Endometrial microvascular endothelial cells (primary cell): Measurements from ENCODE around the gene ERO1B. TPM values are rescaled to one million over a fixed set of nuclear protein-coding genes. Genes with fewer than 3 reads are reported as not detected.
"Not testable (repeated sequence)": the region's sequence is repeated elsewhere in the genome, so short reads cannot be mapped to it uniquely, and the experiment has no call there.

Experiments
- in situ Hi-C: cut with HindIII; loops from 2 replicates; pipeline ENCODE4 v1.10.0; 2017; ENCODE audit warnings: low sequenced_read_pairs, low pct_unique_long_range_greater_than_20kb; ENCODE audit errors: inconsistent ontology term
- total RNA-seq: library from RNA; depleted of rRNA; stranded (reverse); fragments of >200 nt; gene quantifications from one replicate; pipeline ENCODE4 v1.2.3, GENCODE V29; 2015; ENCODE audit errors: inconsistent ontology term

ERO1B gene
- total RNA-seq, 1 donor from 2014 or later, result 0.65 TPM

DNA sequence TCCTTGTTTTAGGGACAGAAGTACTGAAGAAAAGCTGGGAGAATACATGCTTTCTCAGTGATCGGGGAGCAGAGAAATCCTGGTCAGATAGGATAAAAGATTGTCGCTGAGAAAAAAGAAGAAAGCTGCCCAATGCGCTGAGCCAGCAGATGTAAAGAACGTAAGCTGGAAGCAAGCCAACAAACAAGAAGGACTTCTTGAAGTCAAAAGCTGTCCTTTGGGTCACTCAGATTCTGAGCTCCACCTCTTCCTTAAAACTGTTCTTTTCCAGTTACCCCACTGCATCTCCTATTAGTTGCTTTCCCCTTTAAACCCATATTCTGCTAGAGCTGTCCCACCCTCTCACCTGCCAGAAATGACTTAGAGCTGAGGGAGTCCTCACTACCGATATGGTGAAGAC, 74.6 kb downstream of the ERO1B start:
- in situ Hi-C loops, result no loop called here

DNA sequence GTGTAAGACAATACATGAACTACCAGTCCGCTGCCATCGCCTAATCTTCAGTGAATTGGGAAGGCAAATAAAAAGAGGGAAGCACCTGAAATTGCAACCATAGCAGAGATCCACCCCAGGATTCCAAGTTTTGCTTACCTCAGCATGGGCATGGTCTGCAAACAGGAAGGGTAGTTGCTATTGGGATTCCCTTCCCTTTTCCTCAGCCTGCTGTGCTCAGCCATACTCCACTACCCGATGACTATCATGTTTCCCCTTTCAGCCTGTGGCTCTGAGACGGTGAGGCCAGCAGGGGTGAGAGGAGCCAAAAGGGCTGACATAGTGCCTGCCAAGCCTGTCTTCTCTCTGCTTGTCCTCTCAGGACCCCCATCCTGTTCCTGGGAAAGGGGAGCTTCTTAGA, 75.2 kb downstream of the ERO1B start:
- in situ Hi-C loops, result no loop called here

- in situ Hi-C loops, result no loop called here
Observed at GRCh38 chr1:236204656-236205055, 77.1 kb downstream of the ERO1B start.

DNA sequence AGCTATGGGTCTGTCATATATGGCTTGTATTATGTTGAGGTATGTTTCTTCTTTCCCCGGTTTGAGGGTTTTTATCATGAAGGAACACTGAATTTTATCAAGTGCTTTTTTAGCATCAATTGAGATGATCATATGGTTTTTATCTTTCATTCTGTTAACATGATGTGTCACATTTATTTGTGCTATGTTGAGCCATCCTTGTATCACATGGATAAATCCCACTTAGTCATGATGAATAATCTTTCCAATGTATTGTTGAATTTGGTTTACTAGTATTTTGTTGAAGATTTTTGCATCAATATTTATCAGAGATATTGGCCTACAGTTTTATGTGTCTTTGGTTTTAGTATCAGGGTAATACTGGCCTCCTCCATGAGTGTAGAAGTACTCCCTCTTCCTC, 77.7 kb downstream of the ERO1B start:
- in situ Hi-C loops, result no loop called here

- in situ Hi-C loops, result no loop called here
Observed at GRCh38 chr1:236201786-236202185, 80.0 kb downstream of the ERO1B start.

DNA sequence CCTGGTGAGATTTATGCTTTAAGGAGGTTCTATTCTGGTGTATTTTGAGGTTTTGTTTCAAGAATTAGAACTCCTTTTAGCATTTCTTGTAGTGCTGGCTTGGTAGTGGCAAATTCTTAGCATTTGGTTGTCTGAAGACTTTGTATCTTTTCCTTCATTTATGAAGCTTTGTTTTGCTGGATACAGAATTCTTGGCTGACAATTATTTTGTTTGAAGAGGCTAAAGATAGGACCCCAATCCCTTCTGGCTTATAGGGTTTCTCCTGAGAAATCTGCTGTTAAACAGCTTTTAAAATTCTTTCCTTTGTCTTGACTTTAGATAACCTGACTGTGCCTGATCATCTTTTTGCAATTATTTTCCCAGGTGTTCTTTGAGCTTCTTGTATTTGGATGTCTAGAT, 80.8 kb downstream of the ERO1B start:
- in situ Hi-C loops, result no loop called here

GRCh38 chr1:236193184-236193583, 88.6 kb downstream of the ERO1B start:
- in situ Hi-C loops, result no loop called here

DNA sequence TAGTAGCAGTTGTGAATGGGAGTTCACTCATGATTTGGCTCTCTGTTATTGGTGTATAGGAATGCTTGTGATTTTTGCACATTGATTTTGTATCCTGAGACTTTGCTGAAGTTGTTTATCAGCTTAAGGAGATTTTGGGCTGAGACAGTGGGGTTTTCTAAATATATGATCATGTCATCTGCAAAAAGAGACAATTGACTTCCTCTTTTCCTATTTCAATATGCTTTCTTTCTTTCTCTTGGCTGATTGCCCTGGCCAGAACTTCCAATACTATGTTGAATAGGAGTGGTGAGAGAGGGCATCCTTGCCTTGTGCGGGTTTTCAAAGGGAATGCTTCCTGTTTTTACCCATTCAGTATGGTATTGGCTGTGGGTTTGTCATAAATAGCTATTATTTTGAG, 93.7 kb downstream of the ERO1B start:
- in situ Hi-C loops, result not testable (repeated sequence)

- in situ Hi-C loops, result not testable (repeated sequence)
Observed at GRCh38 chr1:236186471-236186870, 95.3 kb downstream of the ERO1B start.

DNA sequence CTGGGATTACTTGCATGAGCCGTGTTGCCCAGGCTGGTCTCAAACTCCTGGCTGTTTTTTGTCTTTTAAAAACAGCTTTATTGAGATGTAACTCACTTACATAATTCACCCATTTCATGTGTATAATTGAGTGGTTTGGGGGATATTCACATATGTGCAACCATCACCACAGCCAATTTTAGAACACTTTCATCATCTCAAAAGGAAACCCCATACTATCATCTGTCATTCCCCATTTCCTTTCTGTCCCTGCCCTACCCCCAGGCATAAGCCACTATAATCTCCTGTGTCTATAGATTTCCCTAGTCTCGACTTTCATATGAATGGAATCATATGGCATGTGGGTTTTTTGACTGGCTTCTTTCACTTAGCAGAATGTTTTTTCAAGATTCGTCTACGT, 96.1 kb downstream of the ERO1B start:
- in situ Hi-C loops, result no loop called here

DNA sequence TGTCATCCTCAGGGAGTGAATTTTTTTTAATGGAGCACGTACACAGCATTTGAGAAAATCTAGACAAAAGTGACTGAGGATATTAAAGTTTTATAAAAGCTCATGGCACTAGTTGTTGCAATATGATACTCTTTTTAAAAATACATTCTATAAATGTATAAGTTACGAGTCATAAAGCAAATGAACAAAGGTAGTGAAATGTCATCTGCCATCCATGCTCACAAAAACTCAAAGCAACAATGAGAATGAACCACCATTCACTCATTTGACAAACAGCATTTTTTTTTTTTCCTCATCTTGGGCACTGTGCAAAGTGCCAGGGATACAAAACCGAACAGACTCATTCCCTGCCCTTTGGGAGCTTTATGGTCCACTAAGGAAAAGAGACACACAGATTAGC, 100.7 kb downstream of the ERO1B start:
- in situ Hi-C loops, result no loop called here

DNA sequence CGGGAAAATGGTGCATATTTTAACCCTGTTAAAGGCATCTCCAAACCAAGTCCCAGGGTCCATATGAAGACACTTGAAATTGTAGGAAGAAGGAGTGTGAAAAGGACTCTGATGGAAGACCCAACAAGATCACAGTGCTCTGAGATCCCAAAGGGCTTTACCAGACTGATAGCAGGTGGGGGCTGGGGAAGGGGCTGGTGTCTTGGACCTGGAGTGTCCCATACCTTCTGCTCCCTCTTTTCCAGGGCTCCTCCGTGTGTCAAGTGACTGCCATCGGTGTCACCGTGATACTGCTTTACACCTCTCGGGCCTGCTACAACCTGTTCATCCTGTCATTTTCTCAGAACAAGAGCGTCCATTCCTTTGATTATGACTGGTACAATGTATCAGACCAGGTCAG, 102.1 kb downstream of the ERO1B start:
- in situ Hi-C loops, result no loop called here

DNA sequence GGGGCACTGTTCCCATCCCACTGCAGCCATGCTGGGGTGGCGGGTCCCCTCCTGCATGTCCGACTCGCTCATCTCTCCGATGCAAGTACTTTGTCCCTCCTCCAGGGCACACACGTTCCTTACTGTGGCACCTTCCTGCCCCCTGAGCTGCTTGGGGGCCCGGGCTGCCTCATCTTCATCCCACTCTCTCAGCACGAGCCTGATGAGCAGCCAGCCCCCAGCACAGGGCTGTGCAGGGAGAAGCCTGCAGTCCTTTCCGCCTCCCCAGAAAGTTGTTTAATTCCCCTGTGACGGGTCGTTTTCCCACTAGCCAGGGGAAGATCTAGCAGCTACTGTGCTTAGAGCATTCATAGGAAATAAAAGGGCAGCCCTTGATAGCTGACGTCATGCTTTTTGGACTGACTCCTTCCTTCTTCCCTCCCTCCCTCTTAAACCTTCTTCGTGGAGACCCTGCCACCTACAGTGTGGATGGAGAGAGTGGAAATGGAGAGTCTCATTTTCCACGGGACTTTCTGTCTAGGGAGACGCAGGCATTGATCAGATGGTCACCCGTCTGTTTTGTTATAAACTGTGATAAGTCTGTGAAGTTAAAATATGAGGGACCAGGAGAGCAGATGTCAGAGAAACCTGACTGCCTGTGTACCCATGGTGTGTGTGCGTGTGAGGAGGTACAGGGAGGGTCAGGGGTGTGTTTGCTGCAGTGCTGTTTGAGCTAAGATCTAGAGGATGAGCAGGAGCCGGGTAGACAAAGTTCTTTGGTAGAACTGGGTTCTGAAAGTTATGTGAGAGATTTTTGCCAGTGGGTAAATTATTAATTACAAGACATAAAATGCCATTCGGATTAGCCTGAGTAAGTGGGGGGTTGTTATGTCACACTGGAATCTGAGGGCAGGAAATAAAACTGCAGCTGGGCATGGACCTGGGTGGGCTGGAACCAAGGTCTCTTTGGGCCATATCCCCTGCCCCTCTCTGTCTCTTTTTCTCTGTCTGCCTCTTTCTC, 105.1 kb downstream of the ERO1B start:
- in situ Hi-C loops, result no loop called here

DNA sequence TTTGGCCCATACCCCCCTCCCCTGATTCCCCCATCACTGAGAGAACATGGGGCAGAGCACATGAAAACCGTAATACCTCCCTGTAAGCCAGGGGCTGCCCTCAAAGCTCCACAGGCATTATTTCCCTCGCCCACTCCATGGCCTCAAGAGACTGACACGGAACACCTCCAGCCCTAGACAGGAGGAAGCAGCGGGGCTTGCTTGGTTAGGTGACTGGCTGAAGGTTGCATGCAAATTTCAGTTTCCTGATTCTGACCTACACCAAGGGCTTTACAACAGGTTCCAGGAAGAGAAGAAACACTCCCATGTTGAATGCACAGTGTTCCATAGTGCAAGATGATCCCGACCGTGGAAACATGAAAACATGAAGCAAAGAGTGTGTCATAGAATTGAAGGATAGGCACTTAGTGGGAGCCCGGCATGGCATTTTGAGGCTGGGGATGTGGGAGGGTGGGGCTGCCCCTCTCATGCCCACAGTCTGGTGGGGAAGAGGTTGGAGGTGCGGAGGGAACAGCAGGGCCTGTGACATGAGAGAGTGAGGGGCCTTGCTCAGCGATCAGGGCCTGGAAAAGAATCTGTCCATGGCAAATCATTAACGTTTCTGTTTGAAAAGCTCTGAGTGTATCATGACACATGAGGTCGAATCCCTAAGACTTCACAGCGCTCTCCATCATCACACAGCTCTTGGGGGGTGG, 106.0 kb downstream of the ERO1B start:
- in situ Hi-C loops, result no loop called here

GRCh38 chr1:236173174-236173767, 108.5 kb downstream of the ERO1B start:
- in situ Hi-C loops, result no loop called here

GRCh38 chr1:236172041-236172579, 109.6 kb downstream of the ERO1B start:
- in situ Hi-C loops, result no loop called here

DNA sequence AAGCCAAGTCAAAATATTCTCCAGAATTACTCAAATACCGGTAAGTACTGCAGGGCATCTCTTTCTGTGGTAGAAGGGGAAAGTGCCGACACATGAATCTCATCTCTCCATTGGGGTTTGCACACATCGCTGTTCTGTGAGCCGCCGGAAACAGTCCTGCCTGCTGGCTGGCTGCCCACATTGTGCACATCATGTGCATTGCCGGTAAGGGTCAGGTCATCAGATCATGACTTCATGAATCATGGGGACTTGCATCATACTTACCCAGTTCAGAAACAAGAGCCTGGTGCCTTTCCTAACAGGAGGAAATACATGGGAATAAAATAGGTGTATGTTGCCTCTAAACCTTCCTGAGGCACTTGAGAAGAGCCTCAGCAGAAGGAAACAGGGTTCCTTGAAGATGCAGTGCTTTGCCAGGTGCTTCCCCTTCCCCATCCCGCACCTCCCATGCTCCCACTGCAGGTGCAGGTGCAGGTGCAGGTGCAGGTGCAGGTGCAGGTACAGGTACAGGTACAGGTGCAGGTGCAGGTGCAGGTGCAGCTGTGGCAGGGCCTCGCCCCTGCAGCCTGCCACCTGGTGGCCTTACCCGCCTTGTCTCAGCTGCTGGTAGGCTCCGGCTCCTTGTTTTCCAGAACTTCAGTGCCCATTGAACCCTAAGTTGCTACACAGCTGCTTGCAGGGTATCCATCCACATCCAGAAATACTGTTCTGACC, 112.9 kb downstream of the ERO1B start:
- in situ Hi-C loops, result no loop called here

DNA sequence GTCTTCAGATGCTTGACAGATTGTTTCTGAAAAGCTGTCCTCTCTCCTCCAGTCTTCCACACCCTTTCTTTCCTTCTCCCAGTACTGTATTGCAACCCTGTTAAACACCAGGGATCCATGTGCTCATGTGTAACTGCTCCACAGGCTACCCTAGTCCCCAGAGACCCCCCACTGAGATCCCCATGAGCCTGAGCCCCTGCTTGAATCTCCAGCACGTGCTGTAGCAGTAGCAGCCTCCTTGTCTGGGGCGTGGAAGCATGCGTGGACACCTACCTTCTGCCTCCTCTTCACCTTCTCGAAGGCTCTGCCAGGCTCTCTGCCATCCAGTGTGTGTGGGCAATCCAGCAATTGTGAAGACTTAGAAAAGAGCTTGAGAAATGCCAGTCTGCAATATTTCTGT, 114.2 kb downstream of the ERO1B start:
- in situ Hi-C loops, result no loop called here

DNA sequence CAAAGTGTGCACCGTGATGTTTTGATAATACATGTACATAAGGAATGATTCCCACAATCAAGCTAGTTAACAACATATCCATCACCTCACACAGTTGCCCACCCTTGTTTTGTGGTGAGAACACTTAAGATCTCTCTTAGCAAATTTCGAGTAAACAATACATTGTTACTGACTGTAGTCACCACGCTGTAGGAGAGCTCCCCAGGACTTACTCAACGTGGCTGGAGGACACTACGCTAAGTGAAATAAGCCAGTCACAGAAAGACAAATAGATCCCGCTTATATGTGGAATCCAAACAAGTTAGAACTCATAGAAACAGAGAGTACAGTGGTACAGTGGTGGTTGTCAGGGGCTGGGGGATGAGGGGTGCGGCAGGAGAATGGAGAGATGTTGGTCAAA, 114.6 kb downstream of the ERO1B start:
- in situ Hi-C loops, result no loop called here
